ENCODE data around the gene RFX4.

DNA sequence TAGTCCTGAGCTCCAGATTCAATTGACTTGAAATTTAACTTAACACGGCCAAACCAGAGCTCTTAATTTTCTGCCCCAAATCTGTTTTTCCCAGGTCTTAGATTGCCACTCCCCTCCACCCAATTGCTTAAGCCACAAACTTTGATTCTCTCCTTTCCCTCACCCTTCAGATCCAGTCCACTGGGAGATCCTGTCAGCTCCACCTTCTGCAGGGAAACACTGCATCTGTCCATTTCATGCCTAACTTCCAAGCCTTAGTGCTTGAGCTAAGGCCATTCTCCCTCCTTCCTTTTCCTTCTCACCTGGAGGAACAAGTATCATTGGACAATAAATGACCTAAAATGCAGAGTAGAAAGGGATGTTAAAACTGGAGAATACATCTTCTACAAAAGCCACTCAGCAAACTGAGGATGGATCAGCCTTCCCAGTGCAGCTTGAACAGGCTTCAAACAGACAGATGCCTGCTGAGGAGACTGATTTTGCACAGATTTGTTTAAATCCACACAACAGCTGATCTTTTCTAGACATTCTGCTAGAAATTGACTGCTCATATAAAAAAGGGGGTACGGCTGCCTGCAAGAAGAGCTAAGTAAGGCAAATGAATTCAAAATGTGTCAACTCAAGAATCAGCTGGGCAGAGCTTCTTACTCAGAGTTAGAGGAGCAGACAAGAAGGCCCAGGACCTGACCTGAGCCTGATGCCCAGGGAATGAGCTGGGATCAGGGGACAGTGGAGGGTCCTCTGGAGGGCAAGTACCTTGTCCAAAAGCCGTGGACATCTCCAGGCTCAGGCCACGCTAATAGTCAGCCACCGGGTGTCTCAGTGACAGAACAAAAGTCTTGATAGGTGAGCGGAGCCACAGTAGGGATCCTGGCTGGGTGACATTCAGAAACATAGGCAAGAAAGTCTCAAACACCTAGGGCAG is 110.4 kb downstream of the RFX4 start:
- TF ChIP-seq, protein P1, sequence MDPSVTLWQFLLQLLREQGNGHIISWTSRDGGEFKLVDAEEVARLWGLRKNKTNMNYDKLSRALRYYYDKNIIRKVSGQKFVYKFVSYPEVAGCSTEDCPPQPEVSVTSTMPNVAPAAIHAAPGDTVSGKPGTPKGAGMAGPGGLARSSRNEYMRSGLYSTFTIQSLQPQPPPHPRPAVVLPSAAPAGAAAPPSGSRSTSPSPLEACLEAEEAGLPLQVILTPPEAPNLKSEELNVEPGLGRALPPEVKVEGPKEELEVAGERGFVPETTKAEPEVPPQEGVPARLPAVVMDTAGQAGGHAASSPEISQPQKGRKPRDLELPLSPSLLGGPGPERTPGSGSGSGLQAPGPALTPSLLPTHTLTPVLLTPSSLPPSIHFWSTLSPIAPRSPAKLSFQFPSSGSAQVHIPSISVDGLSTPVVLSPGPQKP (IDR thresholded peaks at IDR 0.05; ENCODE audit: low read depth, low read length) = no peak
- TF ChIP-seq MYC (IDR thresholded peaks at IDR 0.05; ENCODE audit: insufficient read depth, insufficient read length, insufficient replicate concordance, low read length, severe bottlenecking) (no peak), IKZF1 (conservative IDR thresholded peaks at IDR 0.05) (no peak), RAD21 (IDR thresholded peaks at IDR 0.05; ENCODE audit: insufficient read depth, low read depth, low read length) (no peak)
- TF ChIP-seq, protein P2, sequence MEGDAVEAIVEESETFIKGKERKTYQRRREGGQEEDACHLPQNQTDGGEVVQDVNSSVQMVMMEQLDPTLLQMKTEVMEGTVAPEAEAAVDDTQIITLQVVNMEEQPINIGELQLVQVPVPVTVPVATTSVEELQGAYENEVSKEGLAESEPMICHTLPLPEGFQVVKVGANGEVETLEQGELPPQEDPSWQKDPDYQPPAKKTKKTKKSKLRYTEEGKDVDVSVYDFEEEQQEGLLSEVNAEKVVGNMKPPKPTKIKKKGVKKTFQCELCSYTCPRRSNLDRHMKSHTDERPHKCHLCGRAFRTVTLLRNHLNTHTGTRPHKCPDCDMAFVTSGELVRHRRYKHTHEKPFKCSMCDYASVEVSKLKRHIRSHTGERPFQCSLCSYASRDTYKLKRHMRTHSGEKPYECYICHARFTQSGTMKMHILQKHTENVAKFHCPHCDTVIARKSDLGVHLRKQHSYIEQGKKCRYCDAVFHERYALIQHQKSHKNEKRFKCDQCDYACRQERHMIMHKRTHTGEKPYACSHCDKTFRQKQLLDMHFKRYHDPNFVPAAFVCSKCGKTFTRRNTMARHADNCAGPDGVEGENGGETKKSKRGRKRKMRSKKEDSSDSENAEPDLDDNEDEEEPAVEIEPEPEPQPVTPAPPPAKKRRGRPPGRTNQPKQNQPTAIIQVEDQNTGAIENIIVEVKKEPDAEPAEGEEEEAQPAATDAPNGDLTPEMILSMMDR (IDR thresholded peaks at IDR 0.05 in 2 of 3, conservative IDR thresholded peaks at IDR 0.05 in 1 of 3; ENCODE audit: control insufficient read depth in 2 of 3, extremely low read depth in 1 of 3, insufficient read depth in 1 of 3, low read depth in 3 of 3, low read length in 3 of 3) = no peak
- TF ChIP-seq, protein P3, sequence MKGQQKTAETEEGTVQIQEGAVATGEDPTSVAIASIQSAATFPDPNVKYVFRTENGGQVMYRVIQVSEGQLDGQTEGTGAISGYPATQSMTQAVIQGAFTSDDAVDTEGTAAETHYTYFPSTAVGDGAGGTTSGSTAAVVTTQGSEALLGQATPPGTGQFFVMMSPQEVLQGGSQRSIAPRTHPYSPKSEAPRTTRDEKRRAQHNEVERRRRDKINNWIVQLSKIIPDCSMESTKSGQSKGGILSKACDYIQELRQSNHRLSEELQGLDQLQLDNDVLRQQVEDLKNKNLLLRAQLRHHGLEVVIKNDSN (IDR thresholded peaks at IDR 0.05; ENCODE audit: borderline replicate concordance, extremely low read length, insufficient read depth, low read depth, low read length) = no peak

All from GM12878 (cell line).